Smooth muscle cell of the coronary artery (primary cell): ENCODE measurements around the gene CASP9. TPM values are rescaled to one million over a fixed set of nuclear protein-coding genes. Genes with fewer than 3 reads are reported as not detected.

ENCODE experiments used
- total RNA-seq: library from RNA; depleted of rRNA; stranded (reverse); fragments of >200 nt; gene quantifications from 2 replicates; pipeline ENCODE4 v1.2.3, GENCODE V29; 2014; ENCODE audit warnings: low replicate concordance

CASP9 gene
- 3.8 and 3.9 TPM in 2 replicates for total RNA-seq

DNA sequence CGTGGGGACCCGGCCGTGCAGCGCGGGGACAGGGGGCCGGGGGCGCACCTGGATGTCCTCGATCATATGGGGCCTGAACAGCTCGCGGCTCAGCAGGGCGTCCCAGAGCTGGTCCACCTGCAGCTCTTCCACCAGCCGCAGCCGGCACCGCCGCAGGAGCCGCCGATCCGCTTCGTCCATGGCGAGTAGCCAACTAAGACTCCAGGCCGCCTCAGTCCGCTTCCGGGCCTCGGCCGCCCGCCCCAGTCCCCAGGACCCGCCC is at the start of gene CASP9:
Gene CASP9, minus strand, starts transcription at position 195 of the 262 bp plus-strand sequence. Its CDS starts 15 bp downstream, at position 180.

DNA sequence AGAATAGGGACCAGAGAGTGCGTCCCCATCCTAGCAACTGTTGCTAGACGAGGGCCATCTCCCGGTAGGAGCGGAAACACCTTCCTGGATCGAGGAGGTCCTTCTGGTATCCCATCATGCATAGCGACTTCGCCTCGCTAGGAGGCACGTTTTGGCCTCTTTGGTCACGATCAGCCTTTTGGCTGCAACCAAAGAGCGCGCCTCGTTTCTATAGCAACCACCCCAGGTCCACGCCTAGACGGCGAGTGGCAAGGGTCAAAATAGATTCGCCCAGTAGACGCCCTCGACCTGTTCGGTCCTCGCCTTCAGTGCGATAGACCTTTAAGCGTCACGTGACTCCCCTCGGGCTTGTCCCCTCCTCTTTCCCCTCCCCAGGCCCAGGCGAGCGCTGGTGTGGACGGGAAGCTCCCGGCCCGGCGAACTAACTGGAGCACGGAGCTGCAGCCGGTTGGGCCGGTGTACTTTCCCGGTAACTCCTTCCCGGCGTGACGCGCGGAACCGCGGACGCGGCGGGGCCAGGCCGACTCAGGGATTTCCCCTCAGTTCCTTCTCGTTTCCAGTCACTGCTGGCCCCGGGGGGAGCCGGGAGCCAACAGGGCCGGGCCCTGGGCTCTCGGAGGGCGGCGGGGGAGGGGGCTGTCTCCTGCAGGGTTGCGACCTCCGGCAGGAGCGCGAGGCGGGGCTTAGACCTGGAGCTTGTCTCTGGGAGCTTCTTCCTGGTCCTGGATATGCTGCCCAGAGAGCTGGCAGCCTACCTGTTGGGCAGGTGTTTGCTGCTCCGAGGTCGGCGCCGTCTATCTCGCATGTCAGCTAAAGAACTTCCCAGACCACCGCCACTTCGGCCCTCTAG is 2.7 kb upstream of the CASP9 start, which contains the start of gene DNAJC16:
Gene DNAJC16, plus strand, starts transcription at position 359 of the 850 bp plus-strand sequence. CDS start 2,258 bp downstream, outside the sequence.

DNA sequence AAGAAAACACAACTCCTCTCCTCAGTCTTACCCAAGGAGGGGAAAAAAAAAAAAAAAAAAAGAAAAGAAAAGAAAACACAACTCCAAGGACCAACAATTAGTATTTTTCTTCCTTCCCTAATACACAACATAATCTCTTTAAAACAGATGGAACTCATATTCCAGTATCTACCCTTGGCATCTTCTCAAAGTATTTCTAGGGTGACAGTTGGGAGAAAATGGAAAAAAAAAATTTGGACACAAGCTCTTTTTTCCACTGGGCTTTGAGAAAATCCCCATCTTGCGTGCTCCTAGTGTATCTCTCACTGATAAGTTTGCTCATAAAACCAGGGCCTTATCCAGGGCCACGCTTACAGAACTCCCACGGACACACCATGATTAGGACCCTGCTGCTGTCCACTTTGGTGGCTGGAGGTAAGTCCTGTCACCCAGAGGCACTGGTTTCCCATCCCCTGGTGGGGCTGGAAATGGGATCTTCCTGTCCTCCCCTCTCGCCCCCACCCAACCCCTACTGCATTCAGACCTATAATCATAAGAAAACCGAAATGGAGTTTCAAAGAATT is 48.2 kb downstream of the CASP9 start, which contains the start of gene CELA2B:
Gene CELA2B, plus strand, starts transcription at position 353 of the 563 bp plus-strand sequence. Its CDS starts 22 bp downstream, at position 375.

DNA sequence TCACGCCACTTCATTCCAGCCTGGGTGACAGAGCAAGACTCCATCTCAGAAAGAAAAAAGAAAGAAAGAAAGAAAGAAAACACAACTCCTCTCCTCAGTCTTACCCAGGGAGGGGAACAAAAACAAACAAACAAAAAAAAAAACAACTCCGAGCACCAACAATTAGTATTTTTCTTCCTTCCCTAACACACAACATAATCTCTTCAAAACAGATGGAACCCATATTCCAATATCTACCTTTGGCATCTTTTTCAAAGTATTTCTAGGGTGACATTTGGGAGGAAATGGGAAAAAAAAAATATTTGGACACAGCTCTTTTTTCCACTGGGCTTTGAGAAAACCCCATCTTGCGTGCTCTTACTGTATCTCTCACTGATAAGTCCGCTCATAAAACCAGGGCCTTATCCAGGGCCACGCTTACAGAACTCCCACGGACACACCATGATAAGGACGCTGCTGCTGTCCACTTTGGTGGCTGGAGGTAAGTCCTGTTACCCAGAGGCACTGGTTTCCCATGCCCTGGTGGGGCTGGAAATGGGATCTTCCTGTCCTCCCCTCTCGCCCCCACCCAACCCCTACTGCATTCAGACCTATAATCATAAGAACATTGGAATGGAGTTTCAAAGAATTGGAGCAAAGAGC is 67.6 kb downstream of the CASP9 start, which contains the start of gene CELA2A:
Gene CELA2A, plus strand, starts transcription at position 420 of the 642 bp plus-strand sequence. Its CDS starts 22 bp downstream, at position 442.

Other genes with a start within 250 kb of the CASP9 start
- gene EFHD2, start 114.3 kb downstream of the CASP9 start, total RNA-seq: 5.6 and 13.4 TPM in 2 replicates
- gene CTRC, start 85.8 kb downstream of the CASP9 start, total RNA-seq: 0.15 TPM in 1 of 2 replicates, not detected in the other
- gene CELA2A, start 67.5 kb downstream of the CASP9 start, total RNA-seq: not detected in 2 replicates
- gene CELA2B, start 48.1 kb downstream of the CASP9 start, total RNA-seq: not detected in 2 replicates
- 10.4 and 15.9 TPM in 2 replicates for gene DNAJC16, start 2.6 kb upstream of the CASP9 start, total RNA-seq
- 0.23 and 0.53 TPM in 2 replicates for gene AGMAT, start 60.8 kb upstream of the CASP9 start, total RNA-seq
- gene DDI2, start 93.2 kb upstream of the CASP9 start, total RNA-seq: 8.4 and 14.0 TPM in 2 replicates
- gene PLEKHM2, start 160.1 kb upstream of the CASP9 start, total RNA-seq: 55.4 and 128 TPM in 2 replicates
- 0.30 and 0.47 TPM in 2 replicates for gene SLC25A34, start 212.0 kb upstream of the CASP9 start, total RNA-seq
- not detected in 2 replicates for gene TMEM82, start 218.3 kb upstream of the CASP9 start, total RNA-seq
- 13.0 and 143 TPM in 2 replicates for gene FBLIM1, start 234.6 kb upstream of the CASP9 start, total RNA-seq